CD4-positive, alpha-beta T cell treated with Interleukin-15 for 1 hour (primary cell): Measurements from ENCODE around the gene ACP2.

ENCODE experiments used
- DNase-seq: peaks from one replicate; pipeline ENCODE4 v3.0.0-alpha.2; 2020

ACP2 gene

DNA sequence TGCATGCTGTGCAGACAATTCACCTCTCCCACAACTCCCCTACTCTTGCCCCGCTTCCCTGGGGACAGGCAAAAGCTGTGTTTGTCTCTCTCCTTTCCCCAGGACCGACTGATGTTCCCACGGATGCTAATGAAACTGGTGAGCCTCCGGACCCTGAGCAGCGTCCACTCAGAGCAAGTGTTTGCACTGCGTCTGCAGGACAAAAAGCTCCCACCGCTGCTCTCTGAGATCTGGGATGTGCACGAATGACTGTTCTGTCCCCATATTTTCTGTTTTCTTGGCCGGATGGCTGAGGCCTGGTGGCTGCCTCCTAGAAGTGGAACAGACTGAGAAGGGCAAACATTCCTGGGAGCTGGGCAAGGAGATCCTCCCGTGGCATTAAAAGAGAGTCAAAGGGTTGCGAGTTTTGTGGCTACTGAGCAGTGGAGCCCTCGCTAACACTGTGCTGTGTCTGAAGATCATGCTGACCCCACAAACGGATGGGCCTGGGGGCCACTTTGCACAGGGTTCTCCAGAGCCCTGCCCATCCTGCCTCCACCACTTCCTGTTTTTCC is 19.9 kb upstream of the ACP2 start:
- no peak for DNase-seq

DNA sequence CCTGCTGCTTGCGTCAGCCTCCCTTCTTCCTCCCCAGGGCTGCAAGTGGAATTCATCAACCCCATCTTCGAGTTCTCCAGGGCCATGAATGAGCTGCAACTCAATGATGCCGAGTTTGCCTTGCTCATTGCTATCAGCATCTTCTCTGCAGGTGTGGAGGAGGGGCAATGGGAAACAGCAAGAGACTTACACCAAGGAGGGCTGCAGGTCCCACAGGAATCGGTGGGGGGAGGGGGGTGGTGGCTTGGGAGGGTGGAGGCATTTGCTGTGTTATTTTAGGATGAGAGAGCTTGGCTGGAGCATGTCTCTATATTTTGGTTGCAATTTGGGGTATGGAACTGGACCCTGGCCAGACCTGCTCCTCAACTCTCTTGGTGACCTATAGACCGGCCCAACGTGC is 19.3 kb upstream of the ACP2 start:
- no peak for DNase-seq

DNA sequence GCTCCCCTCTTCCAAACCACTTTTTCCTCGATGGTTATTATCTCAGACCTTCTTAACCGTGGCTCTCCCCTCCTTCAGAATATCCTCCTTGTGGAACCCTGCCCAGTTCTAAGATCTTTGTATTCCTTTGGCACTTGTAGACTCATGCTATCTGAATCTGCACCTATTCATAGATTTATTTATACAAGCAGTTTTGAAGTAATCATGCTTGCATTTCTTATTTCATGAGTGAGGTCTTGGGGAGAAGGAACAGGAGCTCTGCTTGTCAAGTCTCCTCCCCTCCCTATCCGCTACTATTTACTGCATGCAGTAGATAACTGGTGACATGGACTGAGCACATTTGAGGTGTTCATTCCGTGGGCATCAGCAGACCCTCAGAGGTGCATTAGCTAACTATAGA is 15.9 kb upstream of the ACP2 start:
- no peak for DNase-seq

DNA sequence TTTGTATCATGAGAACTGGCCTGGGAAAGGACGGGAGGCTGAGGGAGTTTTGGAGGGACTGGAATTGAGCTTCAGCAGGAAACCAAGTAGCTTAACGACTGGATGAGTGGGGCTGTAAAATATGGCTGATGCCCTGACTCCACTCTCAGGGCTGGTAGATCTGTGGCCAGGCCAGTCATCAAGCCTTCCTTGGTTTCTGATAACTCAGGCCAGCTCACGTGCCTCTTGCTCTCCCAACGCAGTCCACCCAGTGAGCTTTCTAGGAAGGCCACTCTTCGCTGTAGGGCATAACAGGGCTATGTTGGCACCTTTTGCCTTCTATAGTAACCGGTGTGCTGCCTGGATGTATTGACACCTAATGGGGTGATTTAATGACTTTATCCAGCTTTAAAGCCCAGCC is 15.5 kb upstream of the ACP2 start:
- no peak for DNase-seq

DNA sequence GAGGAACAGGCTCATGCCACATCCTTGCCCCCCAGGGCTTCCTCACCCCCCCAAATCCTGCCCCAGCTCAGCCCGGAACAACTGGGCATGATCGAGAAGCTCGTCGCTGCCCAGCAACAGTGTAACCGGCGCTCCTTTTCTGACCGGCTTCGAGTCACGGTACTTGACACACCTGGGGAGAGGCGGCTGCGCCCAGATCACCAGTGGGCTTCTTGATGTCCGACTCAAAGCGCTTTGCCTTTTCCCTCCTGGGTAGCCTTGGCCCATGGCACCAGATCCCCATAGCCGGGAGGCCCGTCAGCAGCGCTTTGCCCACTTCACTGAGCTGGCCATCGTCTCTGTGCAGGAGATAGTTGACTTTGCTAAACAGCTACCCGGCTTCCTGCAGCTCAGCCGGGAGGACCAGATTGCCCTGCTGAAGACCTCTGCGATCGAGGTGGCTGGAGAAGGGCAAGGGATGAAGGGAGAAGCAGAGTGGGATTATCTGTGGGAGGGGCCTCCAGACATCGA is 12.7 kb upstream of the ACP2 start:
- no peak for DNase-seq

DNA sequence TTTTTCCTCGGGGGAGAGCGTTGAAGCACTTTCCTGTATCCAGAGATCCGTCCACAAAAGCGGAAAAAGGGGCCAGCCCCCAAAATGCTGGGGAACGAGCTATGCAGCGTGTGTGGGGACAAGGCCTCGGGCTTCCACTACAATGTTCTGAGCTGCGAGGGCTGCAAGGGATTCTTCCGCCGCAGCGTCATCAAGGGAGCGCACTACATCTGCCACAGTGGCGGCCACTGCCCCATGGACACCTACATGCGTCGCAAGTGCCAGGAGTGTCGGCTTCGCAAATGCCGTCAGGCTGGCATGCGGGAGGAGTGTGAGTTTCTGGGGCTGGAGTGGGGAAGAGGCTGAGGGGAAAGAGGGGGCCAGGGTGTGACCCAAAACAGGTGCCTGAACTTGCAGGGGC is 11.8 kb upstream of the ACP2 start:
- no peak for DNase-seq

DNA sequence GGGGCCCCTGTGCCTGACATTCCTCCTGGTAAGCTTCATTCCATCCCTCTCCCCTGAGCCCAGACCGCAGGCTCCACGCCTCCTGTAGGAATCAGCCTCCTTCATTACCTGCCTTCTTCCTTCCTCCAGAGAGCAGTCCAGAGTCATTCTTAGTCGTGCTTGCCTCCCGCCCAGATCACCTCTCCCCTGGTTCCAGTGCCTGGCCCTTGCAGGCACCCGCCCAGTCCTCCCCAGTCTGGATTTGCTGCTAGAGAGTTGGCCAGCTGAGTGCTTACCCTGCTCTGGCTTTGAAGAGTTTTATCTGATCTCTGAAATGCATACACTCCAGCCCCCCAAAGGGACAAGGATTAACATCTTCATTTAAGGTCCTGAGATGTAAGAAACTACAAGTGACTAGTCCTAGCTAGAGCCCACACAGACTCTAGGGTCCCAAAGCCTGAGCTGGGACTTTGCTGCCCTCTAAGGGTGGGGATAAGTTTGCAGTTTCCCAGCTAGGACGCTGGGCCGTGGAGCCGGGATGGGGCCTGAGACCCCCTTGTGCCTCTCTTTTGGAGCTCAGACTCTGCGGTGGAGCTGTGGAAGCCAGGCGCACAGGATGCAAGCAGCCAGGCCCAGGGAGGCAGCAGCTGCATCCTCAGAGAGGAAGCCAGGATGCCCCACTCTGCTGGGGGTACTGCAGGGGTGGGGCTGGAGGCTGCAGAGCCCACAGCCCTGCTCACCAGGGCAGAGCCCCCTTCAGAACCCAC is 10.8 kb upstream of the ACP2 start:
- no peak for DNase-seq

DNA sequence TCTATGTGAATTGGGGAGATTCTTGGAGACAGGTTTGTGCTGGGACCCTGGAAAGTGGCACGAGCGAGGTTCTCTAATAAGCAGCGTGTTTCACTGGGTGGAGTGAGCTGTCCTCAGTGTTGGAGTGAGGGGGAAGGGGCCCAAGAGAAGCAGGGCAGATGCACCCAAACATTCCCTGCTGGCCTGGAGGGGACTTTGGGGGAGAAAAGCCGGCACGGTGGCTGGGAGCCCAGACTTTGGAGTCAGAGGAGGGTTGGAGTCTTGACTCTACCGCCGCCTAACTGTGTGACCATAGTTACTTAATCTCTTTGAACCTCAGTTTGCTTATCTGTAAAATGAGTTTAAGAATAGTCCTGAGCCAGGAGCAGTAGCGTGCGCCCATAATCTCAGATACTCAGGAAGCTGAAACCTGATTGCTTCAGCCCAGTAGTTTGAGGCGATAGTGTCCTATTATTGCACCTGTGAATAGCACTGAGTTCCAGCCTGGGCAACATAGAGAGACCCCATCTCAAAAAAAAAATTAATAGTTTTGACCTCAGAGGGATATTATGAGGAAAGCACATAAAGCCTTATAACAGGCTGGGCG is 9.8 kb upstream of the ACP2 start:
- DNase-seq: no peak

DNA sequence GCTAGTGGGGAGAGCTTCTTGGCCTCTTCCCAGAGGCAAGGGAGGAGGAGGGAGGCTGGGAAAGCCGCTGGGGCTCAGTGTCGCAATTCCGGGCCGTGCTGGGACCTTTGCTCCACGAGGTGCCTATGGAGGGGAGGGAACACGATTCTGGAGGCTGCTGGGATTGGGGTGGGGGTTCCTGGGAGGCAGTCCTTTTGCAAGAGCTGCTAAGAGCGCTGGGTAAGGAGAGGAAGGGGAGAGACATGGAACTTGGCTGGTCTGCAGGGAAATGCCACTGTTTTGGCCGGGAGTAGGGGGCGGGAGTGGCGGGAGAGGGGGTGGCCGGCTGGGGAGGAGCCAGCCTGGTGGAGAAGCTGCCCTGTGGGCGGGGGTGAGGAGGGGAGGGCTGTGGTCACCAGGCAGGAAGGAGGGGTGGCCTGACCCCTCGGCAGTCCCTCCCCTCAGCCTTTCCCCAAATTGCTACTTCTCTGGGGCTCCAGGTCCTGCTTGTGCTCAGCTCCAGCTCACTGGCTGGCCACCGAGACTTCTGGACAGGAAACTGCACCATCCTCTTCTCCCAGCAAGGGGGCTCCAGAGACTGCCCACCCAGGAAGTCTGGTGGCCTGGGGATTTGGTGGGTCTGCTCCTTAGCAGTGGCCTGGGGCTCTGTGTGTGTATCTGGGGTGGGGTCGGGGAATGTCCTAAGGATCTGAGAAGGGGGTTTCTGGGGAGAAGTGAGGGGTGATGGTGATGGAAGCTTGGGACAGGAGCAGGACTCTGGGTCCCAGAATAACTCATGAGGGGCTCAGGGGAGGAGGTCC is 9.1 kb upstream of the ACP2 start, which contains the start of gene NR1H3:
Gene NR1H3, plus strand, starts transcription at position 480 of the 800 bp plus-strand sequence. CDS start 1,221 bp downstream, outside the sequence.
- no peak for DNase-seq

DNA sequence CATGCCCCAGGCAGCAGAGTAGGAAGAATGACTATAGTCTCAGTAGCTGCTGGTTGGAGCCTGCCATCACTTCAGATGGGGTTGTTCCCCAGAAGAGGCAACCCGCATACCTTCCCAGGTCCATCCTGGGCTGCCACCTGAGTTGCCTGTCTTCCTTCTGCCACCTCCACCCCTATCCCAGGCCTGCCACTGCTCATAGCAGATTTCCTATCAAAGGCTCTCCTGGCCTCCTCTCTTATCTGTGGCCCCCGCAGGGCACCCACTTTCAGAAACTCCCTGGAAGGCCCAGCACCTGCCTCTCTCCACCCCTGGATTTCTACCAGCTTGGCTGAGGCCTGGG is 8.5 kb upstream of the ACP2 start:
- no peak for DNase-seq

DNA sequence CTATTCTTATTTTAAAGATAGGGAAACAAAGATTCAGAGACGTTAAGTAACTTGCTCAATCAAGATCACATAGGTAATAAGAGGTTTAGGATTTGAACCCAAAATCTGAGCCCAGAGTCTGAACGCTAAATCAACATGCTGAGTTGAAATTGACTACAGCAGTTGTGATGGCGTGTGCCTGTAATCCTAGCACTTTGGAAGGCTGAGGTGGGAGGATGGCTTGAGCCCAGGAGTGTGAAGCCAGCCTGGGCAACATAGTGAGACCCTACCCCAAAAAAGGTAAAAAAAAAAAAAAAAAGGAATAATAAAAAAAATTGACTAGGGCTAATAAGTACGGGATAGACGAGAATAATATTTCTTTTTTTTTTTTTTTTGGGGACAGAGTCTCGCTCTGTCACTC is 7.8 kb upstream of the ACP2 start:
- DNase-seq: no peak

DNA sequence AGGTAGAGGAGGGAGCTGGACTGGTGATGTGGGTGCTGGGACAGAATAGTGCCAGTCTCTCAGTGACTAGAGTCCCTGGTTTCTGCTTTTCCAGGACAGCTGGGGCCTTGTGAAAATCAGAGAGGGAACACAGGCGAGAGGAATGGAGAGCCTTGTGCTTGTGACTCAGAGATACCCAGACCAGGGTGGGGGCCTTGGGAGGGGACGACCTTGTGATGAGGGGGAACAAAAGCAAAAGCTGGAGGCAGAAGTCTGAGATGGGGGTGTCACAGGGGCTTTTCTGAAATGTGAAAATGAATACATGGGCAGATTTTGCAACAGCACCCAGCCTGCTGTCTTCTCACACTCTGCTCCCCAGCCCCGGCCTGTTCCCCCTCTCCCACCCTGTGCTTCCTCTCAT is 5.8 kb upstream of the ACP2 start:
- peak; percentile 21 for DNase-seq

DNA sequence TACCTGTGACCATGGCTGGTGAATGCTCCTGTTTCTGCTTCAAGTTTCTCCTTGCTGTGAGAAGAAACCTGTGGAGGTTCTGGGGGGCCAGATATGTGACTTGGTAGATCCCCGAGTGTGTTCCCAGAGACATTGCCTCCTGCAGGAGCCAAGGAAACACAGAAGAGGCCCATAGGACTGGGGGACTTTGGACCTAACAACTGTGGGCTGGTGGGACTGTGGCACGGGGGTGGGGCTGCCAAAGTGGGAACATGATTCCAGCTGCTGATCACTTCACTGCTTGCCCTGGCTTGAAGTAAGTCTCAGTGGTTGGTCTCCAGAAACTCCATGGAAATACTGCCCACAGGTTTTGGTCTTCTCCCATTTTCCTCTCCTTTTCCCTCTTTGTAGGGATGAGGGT is 5.0 kb upstream of the ACP2 start:
- no peak for DNase-seq

DNA sequence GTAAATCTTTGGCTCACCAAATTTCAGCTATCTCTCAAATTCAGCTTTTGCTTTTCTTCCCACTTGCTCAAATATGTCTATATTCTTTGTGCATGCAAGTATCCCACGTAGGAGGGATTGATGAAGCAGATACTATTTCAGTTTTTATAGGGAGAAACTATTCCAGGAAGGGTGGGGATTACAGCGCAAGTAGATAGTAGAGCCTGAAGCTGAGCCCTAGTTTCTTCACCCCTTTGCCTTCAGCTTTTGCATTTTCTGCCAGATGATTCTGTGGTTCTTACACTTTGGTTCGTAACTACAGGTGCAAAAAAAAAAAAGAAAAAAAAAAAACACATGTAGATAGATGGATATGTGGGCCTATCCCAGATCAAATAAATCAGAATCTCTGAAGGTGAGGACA is 3.1 kb upstream of the ACP2 start:
- no peak for DNase-seq

DNA sequence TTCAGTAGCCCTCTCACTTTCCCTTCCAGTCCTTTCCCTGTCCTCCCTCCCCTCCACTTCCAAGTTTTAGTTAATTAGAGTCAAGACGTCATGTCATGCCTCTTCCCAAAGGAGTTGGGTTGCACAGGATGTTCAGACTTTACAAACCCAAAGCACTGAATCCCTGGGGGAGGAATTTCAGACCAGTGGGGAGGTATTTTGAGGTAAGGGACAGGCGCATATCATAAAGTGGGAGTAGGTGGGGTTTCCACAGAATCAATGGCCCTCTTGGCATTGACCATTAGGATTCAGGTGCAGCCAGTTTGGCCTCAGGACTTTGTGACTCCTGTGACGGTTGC is 733 bp upstream of the ACP2 start:
- DNase-seq: no peak

DNA sequence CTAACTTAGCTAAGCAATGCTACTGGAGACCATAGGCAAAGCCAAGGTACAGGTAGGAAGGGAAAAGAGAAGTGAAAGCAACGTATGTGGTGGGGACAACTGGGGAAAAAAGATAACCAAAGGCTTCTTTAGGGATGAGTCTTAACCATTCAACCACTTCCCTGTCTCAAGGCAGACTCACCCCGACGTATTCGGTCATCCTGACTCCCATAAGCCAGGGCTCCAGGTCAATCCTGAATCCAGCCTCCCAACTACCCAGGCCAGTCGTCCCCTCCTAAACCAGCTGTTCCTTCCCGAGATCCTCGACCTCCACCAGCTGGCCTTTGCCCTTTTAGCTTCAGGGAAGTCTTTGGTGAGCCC is 330 bp downstream of the ACP2 start:
- no peak for DNase-seq

DNA sequence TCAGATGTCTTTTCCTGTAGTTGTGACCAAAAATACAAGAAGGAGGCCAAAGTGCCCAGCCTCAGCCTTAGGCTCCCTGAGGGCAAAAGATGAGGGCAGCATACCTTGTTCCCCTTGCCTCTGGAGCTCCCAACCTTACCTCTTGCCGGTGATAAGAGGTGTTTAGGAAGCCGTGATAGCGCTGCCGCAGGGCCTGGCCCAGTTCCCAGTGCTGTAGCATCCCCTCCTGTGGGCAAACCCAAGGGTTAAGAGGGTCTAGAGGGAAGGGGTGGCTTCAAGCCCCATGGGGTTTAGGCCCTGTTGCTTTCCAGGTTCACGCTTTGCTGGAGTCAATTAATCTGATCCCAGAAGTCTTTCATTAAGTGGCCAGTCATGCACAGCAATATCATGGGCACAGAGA is 1.1 kb downstream of the ACP2 start:
- DNase-seq: no peak

DNA sequence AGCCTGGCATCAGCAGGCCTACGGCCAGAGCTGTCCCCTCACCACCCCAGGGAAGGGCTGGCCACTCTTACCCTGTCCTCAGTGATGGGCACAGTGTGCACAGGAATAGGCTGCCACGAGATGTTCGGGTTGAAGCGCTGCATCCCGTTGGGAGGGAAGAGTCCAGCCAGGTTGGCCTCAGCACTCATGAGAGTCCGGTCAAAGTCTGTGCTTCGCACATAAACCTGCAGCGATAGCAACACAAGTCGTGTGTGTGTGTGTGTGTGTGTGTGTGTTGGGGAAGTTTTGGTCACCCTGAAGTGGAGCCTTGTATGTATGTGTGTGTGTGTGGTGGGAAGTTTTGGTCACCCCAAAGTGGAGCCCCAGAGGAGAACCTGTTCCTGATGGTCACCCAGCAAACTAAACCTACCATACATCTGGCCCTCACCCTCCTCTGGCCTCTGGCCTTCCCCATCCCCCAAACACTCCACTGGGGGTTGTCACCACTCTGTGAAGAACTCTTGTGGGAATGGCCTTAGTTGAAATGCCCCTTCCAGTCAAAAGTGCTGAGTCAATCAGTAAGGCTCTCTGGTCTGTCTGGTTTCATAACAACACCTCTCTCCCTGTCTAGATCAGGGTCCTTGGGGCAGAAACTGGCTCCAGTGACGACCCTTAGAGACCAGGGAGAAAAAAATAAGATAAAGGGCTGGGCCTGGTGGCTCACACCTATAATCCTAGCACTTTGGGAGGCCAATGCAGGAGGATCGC is 2.8 kb downstream of the ACP2 start:
- DNase-seq: no peak

DNA sequence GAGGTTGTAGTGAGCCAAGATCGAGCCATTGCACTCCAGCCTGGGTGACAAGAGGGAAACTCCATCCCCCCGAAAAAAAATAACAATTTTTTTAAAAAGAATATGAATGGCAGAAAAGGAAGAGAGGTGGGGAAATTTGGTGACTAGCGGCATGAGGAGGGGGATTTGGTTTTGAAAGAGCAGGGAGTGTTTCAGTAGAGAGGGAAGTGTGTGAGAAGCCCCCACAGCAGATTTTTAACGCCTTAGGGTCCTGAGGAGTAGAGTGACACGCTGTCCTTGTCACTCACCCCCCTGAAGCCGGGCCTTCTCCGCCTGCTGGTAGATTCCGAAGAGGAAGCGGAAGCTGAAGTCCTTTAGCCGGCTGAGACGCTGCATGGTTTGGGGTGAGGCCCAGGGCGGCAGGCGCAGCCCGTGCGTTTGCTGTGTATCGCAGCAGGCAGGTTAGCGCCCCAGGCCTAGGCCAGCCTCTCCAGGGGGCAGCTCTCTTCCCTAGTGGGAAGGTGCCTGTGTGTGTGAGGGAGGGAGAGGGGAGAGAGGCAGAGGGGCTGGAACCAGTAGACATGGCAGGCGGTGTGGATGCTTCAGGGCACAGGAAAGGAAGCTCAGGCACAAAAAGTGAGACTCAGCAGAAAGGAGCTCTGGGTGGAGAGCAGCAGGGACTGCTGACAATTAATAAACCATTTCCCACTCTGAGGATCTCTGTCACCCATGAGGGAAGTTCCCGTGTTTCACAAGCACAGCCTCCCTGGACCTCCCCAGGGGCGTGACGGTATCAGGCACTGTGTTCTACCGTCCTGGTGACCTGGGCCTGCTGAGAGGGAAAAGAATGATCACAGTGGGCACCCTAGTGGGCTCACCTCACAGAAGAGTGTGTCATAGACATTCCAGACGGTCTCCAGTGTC is 3.9 kb downstream of the ACP2 start:
- DNase-seq: peak; percentile 38

DNA sequence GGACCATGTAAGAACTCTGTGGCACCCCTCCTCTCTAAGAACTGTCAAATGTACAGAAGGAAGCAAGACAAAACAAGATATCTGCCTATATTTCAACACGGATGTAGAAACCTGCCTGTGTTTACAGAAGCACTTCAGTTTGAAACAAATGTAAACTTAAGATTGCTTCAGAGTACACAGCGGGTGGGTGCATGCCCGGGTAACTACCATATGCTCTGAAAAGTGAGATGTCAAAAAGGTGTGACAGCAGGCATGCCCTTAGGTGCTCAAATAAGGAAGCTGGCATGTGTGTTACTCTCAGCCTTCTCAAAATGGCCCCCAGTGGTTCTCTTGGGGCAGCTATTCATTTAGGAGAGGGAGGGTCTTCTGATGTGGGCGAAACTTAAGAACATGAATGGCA is 5.2 kb downstream of the ACP2 start:
- DNase-seq: no peak

DNA sequence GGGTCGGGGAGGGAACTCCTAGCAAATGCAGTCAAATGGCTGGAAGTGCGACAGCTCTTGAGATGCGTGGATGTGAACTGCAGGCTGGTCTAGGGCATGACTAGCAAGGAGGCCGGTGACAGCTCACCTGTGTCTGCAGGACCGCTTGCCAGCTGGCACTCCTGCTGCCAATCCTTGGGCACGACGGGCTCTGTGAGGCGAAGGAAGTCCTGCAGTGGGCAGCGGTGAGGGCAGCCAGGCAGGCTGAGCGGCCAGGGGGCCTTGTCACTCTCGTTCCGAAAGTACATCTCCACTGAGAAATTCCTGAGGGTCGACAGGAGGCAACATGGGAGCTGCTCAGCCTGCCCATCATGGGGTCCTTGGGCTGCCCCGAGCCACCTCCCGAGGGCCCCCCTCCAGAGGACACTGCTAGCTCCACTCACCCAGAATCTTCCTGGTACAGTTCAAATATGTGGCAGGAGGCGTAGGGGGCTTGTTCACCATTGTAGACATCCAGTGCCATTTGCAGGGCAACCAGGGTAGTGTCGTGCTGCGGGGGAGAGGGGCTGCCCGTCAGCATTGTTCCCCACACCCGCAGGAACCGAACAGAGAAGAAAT is 5.9 kb downstream of the ACP2 start:
- DNase-seq: no peak

DNA sequence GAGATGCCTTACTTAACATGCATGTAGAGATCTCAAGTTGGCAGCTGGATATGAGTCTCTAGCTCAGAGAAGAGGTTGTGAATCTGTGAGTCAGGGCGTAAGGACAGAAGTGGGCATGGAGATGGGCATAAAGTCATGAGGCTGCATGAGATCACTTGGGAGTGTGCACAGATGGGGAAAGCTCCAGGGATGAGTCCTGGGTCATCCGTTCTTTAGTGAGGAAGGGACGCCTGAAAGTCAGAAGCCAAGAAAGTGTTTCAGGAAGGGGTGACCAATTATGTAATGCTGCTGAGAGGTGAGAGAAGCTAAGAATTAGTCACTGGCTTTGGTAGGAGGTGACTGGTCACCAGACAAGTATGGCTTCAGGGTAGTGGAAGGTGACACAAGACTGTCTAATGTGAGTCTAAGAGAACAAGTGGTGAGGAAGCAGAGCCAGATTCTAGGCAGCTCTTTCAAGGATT is 6.7 kb downstream of the ACP2 start:
- DNase-seq: no peak
